IPS-11a (cell line): ENCODE measurements around the gene TMEM47.
A peak's percentile ranks its signal among the peaks of the same experiment; 100 is the strongest.

Source experiments
- H3K4me3 ChIP-seq: one replicate; pipeline ENCODE4 v1.5.1; 2013; ENCODE audit warnings: low read depth, low read length, control low read depth

Gene TMEM47

GRCh38 chrX:34656842-34657725 lies at the start of gene TMEM47:
Gene TMEM47 (minus strand): TSS chrX:34657285. CDS start chrX:34657029, 256 bp downstream.
- peak within 1 kb of the TSS; percentile 67 for H3K4me3 ChIP-seq

DNA sequence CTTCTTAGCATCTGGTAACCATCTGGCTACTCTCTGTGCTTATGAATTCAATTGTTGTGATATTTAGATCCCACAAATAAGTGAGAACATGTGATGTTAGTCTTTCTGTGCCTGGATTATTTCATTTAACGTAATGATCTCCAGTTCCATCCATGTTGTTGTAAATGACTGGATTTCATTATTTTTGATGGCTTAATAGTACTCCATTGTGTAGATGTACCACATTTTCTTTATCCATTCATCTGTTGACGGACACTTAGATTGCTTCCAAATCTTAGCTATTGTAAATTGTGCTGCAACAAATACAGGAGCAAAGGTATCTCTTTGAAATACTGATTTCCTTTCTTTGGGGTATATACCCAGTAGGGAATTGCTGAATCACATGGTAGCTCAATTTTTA lies 30.0 kb upstream of the TMEM47 start:
- H3K4me3 ChIP-seq = no peak overlapping the region

- H3K4me3 ChIP-seq = no peak overlapping the region
These were observed 2.5 kb upstream of the TMEM47 start for GRCh38 chrX:34659575-34659974.

DNA sequence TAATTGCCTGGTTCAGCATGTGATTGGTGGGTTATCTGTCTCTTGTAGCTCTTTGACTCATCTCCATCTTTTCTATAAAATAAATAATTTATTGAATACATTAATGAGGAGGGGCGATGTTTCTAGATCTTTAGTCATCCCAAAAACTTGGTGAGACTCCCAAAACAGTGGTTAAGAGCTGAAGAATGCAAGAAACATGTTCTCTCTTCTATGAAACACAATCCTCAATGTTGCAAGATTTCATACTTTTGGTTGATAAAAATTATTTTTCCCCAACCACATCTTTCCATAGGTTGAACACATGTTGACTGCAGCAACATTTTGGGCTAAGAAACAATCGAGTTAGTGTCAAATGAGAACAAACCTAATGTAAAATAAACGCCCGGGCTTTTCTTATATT lies 1.2 kb upstream of the TMEM47 start:
- H3K4me3 ChIP-seq = no peak overlapping the region

GRCh38 chrX:34657726-34658070 lies 613 bp upstream of the TMEM47 start:
- H3K4me3 ChIP-seq = peak overlapping the region; percentile 6

DNA sequence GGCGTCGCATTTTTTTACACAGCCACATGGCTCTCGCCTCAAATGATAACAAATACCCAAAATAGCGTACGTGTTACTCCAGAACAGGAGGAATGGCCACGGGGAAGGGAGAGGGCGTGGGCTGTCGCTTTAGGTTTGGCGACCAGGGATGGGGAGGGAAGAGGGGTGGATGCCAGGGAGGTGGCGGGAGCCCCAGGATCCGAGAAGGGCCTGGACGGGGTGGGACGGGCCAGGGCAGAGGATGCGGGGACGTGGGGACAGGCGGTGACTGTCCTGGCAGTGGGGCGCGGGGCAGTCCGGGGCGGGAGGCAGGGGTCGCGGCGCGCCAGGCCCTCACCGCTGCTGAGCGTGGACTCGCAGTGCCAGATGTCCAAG lies 631 bp downstream of the TMEM47 start:
- peak overlapping the region; percentile 67 for H3K4me3 ChIP-seq

GRCh38 chrX:34655501-34656455 lies 1.3 kb downstream of the TMEM47 start:
- peak overlapping the region; percentile 67 for H3K4me3 ChIP-seq

DNA sequence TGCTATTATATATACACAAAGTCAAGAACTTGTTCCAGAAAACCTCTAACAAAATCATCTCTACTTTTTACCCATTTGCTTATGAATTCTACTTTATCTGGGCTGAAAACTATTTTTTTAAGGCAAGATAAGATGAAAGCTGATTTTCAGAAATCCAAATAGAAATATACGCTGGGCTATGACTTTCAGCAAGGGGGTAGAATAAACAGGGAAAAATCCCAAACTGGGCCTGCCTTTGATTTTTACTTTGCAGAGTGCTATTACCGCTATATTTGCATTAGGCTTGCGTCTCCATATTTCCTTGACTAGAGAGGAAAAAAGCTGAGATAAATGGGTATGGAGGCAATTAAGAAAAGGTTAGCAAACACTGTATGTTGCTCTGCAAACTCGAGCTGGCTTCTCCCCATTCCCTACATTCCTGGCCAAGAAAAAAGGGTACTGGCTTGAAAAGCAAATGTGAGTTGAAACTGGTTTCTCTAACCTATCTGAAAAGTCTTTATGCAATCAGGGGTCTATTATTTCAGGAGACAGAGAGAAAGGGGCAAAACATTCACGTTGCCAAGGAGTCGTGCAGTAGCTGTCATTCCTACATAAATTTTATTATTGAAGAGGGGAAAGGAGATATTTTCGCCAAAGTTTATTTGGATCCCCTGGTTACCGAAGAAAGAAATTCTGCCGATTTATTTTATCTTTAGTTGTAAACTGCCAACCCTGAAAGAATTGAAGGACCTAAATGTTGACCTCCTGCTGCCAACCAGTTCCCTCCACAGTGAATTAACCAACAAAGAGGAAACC lies 2.2 kb downstream of the TMEM47 start:
- H3K4me3 ChIP-seq = peak overlapping the region; percentile 67

DNA sequence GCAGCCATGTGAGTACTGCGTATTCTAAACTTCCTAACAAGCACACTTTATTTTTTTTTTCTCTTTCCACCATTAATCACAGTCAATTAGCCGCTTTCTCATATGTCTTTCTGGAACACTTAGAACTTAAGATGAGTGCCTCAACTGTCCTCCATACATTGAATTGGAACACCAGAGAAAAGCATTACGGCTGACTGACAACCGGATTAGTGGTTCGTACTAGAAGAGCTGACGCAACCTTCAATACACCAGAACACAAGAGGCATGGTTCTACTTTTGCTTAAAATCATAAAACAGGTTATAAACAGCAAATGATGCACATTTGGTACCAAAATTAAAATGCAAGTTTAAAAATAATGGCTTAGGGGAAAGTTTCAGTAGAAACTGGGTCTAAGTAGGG lies 3.3 kb downstream of the TMEM47 start:
- no peak overlapping the region for H3K4me3 ChIP-seq

- no peak overlapping the region for H3K4me3 ChIP-seq
These were observed 14.2 kb downstream of the TMEM47 start for GRCh38 chrX:34642849-34643248.

GRCh38 chrX:34638116-34638515 lies 19.0 kb downstream of the TMEM47 start:
- no peak overlapping the region for H3K4me3 ChIP-seq

DNA sequence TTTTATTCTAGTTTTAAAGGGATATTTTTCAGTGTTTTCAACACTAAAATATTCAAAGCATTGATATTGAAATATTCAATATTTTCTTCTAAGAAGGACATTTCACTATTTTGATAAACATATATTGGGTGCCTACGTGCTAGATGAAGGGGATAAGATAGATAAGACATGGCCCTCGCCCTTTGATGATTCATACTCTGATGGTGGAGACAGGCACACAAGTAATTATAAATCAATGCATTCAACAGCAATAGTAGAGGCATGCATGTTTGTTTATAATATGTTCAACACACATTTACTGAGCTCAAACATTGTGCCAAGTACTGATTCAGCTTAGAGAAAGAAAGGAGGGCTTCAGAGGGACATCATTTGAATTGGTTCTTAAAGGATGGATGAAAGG lies 22.7 kb downstream of the TMEM47 start:
- no peak overlapping the region for H3K4me3 ChIP-seq

- H3K4me3 ChIP-seq = no peak overlapping the region
These were observed 24.7 kb downstream of the TMEM47 start for GRCh38 chrX:34632384-34632783.

DNA sequence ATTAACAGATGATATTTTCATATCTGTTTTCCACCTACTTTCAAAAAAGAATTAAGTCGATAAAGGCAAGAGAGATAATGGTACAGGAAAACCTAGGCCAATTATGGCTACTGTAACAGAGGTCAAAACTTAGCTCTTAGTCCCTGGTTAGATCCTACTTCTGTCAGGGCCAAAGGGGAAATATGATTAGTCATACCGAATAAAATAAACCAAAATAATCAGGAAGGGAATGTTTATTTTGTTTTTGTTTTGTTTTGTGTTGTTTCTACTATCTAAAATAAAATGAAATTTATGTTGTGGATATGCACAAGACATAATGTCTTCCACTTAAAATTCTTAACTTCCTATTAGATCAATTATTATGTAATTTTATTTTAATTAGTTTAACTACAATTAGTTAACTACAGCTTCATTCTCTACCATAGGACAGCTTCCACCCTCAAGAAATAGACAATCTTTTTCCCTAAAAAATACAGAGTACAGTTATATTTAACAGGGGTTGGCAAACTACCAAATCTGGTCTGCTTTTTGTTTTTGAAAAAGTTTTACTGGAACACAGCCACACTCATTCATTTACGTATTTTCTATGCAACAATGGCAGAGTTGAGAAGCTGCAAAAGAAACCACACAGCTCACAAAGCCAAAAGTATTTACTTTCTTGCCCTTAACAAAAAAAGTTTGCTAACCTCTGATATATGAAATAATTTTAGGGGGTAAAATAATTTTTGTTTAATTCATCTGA lies 25.4 kb downstream of the TMEM47 start:
- no peak overlapping the region for H3K4me3 ChIP-seq

GRCh38 chrX:34629572-34629971 lies 27.5 kb downstream of the TMEM47 start:
- H3K4me3 ChIP-seq = no peak overlapping the region

DNA sequence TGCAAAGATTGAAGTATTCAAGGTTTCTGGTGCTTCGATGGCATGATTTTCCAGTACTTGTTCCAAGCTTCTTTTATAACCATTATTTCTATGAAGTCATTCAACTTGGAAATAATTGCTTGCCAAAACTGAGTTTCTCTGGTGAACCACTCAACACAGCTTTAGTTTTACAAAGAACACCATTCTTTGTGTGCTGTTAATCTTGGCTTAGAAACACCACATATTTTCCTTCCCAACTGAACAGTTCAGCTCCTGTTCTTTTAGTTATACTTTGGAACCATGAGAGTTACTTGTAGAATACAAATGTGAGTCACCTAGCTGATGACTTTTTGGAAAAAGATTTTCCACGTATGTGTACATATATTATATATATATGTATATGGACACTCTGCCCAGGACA lies 32.7 kb downstream of the TMEM47 start:
- no peak overlapping the region for H3K4me3 ChIP-seq

DNA sequence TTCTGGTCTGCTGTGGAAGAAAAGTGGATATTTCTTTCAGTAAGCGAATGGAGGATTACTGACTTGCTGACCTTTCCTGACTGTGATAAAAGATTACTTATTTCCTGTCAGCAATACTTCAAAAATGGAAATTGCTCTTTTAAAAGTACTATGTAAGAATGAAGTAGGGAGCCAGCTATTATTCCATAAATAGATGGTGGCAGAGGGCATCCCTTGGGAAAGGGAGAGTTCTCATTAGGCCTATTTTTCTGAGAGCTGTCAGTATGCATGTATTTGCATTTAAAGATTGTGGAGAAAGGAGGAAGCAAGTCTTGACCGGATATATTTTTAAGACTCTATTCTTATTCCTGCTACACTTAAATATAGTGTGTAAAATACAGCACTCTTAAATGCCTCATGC lies 37.2 kb downstream of the TMEM47 start:
- H3K4me3 ChIP-seq = no peak overlapping the region

DNA sequence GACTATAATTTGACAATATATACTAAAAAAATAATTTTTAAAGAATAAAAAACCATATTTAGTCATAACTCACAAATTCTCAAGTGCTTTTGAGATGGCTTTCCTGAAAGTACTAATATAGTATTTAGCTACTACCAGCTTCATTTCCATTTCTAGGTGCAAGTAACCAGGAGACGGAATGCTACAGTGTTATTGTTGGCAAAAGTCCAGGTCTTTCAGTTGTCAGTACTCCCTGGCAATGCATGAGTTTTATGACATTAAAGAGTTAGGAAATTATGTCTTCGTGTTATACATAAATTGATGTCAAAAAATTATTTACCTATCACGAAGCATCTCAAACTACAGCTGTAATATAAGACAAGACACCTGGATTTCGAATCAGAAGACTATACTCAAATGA lies 45.0 kb downstream of the TMEM47 start:
- H3K4me3 ChIP-seq = no peak overlapping the region

DNA sequence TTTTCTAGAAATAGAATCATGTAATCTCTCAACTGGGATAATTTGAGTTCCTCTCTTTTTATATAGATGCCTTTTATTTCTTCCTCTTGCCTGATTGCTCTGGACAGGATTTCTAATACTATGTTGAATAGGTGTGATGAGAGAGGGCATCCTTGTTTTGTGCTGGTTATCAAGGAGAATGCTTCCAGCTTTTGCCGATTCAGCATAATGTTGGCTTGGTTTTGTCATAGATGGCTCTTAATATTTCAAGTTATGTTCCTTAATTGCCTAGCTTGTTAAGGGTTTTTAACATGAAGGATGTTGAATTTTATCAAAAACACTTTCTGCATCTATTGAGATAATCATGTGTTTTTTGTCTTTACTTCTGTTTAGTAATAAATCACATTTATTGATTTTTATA lies 58.7 kb downstream of the TMEM47 start:
- no peak overlapping the region for H3K4me3 ChIP-seq

GRCh38 chrX:34586936-34587335 lies 70.1 kb downstream of the TMEM47 start:
- H3K4me3 ChIP-seq = no peak overlapping the region
